Islet precursor cell (in vitro differentiated cells): ENCODE data around the gene CD22.
"Not testable (repeated sequence)": the region's sequence is repeated elsewhere in the genome, so short reads cannot be mapped to it uniquely, and the experiment has no call there.

Source experiments
- DNase-seq: peaks from one replicate; pipeline ENCODE4 v3.0.0-alpha.2; 2018

CD22 gene

GRCh38 chr19:35345671-35346111 is 16.7 kb downstream of the CD22 start:
- no peak for DNase-seq

DNA sequence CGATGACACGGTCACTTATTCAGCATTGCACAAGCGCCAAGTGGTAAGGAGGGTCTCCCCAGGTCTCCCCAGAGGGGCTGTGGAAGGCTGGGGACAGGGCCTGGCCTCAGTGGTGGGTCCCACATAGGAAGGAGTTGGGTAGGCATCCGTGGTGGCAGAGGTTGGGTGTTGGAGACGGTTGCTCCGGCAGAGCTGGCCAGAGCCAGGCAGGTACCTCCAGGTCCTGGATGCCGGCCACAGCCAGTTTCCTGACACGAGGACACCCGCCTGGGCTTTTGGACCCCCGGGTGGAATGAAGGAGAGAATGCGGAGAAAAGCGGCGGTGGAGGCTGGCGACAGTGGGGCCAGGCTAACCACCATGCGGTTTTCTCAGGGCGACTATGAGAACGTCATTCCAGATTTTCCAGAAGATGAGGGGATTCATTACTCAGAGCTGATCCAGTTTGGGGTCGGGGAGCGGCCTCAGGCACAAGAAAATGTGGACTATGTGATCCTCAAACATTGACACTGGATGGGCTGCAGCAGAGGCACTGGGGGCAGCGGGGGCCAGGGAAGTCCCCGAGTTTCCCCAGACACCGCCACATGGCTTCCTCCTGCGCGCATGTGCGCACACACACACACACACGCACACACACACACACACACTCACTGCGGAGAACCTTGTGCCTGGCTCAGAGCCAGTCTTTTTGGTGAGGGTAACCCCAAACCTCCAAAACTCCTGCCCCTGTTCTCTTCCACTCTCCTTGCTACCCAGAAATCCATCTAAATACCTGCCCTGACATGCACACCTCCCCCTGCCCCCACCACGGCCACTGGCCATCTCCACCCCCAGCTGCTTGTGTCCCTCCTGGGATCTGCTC is 17.4 kb downstream of the CD22 start:
- DNase-seq = no peak

DNA sequence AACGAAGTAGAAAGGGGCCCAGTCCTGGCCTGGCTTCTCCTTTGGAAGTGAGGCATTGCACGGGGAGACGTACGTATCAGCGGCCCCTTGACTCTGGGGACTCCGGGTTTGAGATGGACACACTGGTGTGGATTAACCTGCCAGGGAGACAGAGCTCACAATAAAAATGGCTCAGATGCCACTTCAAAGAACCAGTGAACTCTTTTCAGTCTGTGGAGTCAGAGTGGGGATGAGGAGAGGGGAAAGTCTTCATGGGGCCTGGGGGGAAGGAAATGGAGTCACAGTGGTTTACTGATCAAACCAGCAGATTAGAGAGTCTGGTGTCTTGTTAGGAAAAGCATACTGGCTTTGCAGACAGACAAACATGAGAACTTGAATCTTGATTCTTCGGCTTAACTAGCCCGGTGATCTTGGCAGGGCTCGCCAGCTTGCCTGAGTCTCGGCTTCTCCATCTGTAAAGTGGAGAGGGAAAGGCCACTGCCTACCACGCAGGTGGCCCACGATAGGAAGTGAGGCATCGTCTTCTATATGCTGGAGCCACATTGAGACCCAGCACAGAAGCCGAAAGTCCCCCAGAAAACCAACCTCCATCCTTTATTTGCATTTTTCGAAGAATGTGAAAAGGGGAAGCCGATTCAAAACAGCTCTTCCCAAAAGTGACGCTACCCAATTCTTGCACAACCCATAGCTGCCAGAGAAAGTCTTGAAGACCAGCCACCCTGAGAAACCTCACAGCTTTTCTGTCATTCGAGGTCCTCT is 18.4 kb downstream of the CD22 start, which contains the start of gene FFAR1:
Gene FFAR1 (plus strand): TSS at position 732 of the 759 bp plus-strand sequence. CDS start 3,650 bp downstream, outside the sequence.
- DNase-seq = no peak

GRCh38 chr19:35347930-35348298 is 18.9 kb downstream of the CD22 start:
- no peak for DNase-seq

DNA sequence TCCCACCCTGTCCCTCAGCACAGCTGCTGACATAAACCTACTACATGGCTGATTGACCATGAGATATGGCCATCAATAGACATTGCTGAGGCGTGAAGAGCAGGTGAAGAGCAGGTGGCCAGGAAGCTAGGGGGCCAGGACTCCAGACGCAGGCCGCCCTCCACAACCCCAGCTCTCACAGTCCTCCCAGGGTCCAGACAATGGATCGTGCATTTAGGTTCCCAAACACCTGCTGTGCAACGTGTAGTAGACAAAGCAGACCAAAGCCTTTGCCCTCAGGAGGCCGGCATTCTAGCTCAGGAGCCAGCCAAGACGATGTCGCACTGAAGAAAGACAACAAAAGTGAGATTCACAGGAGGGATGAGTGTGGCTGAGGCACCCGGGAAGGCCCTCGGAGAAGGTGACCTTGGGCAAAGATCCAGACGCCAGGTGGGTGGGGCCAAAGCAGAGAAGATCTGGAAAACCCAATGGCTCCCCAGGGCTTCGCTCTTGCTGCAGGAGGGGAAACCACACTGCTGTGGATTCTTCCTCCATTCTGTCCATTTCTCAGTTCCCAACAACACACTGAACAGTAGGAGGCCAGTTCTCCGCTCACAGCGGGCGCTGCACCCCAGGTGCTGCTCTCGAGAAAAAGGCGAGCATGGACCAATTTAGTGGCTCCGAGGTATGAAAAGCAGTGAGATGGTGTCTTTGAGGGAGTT is 20.1 kb downstream of the CD22 start:
- peak; percentile 35 for DNase-seq

GRCh38 chr19:35349614-35350521 is 20.9 kb downstream of the CD22 start:
- DNase-seq = peak; percentile 46

GRCh38 chr19:35350591-35350990 is 21.6 kb downstream of the CD22 start:
- DNase-seq = no peak

- DNase-seq = peak; percentile 45
These were observed 22.6 kb downstream of the CD22 start for GRCh38 chr19:35351411-35352176.

DNA sequence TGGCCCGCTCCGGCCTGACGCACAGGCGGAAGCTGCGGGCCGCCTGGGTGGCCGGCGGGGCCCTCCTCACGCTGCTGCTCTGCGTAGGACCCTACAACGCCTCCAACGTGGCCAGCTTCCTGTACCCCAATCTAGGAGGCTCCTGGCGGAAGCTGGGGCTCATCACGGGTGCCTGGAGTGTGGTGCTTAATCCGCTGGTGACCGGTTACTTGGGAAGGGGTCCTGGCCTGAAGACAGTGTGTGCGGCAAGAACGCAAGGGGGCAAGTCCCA is 23.1 kb downstream of the CD22 start:
- DNase-seq = no peak

- peak; percentile 82 for DNase-seq
These were observed 23.7 kb downstream of the CD22 start for GRCh38 chr19:35352448-35353304.

DNA sequence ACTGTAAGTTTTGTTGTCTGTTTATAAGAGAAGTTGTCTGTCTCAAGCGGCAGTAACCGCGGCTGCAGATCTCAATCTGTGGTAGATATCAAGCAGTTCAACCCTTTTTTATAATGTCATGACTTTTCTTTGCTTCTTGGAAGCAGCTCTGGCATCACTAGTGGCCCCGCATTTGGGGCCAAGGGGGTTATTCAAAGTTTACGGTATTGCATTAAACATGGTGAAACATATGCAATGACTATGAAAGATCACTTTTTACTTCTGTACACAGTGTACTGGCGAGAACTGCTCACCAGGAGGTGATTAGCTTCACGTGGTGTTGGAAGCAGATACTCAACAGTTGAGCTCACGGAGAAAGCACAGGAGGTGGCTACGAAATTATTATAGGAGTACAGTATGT is 24.6 kb downstream of the CD22 start:
- DNase-seq = peak; percentile 6

GRCh38 chr19:35354898-35355297 is 25.9 kb downstream of the CD22 start:
- peak; percentile 37 for DNase-seq

GRCh38 chr19:35355791-35356460 is 26.9 kb downstream of the CD22 start:
- peak; percentile 39 for DNase-seq

- DNase-seq = peak; percentile 33
These were observed 29.0 kb downstream of the CD22 start, which contains the start of gene FFAR3 for GRCh38 chr19:35357867-35358573. FFAR3 (plus strand) TSS chr19:35358460; CDS start chr19:35358891, 431 bp downstream.

GRCh38 chr19:35358834-35359233 is 29.8 kb downstream of the CD22 start:
- DNase-seq = not testable (repeated sequence)

DNA sequence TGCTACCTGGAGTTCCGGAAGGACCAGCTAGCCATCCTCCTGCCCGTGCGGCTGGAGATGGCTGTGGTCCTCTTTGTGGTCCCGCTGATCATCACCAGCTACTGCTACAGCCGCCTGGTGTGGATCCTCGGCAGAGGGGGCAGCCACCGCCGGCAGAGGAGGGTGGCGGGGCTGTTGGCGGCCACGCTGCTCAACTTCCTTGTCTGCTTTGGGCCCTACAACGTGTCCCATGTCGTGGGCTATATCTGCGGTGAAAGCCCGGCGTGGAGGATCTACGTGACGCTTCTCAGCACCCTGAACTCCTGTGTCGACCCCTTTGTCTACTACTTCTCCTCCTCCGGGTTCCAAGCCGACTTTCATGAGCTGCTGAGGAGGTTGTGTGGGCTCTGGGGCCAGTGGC is 30.4 kb downstream of the CD22 start:
- DNase-seq = not testable (repeated sequence)

- DNase-seq = not testable (repeated sequence)
These were observed 31.1 kb downstream of the CD22 start for GRCh38 chr19:35360081-35360480.

GRCh38 chr19:35360880-35361420 is 32.0 kb downstream of the CD22 start:
- DNase-seq = no peak
